NCI-H748 treated with DMSO at 0.1 percent for 48 hours (cell line): ENCODE data around the gene CAMK2B.

Source experiments
- DNase-seq: peaks from one replicate; lab custom pipeline; 2025; lab: John Stamatoyannopoulos, UW

The CAMK2B gene

GRCh38 chr7:44329888-44330287 is 4.5 kb upstream of the CAMK2B start:
- no peak for DNase-seq

- no peak for DNase-seq
Observed at GRCh38 chr7:44329081-44329480, 3.7 kb upstream of the CAMK2B start.

- DNase-seq: no peak
Observed at GRCh38 chr7:44327981-44328380, 2.6 kb upstream of the CAMK2B start.

GRCh38 chr7:44326261-44327125 is 1.1 kb upstream of the CAMK2B start:
- no peak for DNase-seq

- DNase-seq: no peak
Observed at GRCh38 chr7:44325811-44326241, 432 bp upstream of the CAMK2B start.

- no peak for DNase-seq
Observed at GRCh38 chr7:44324481-44325200, 753 bp downstream of the CAMK2B start.

- DNase-seq: no peak
Observed at GRCh38 chr7:44324204-44324480, 1.3 kb downstream of the CAMK2B start.

- DNase-seq: no peak
Observed at GRCh38 chr7:44323381-44324203, 1.8 kb downstream of the CAMK2B start.

GRCh38 chr7:44322631-44323363 is 2.6 kb downstream of the CAMK2B start:
- no peak for DNase-seq

GRCh38 chr7:44321796-44322195 is 3.6 kb downstream of the CAMK2B start:
- no peak for DNase-seq

- no peak for DNase-seq
Observed at GRCh38 chr7:44320794-44321371, 4.5 kb downstream of the CAMK2B start.

- DNase-seq: no peak
Observed at GRCh38 chr7:44320141-44320540, 5.3 kb downstream of the CAMK2B start.

- no peak for DNase-seq
Observed at GRCh38 chr7:44318332-44318731, 7.1 kb downstream of the CAMK2B start.

GRCh38 chr7:44315301-44315903 is 10.0 kb downstream of the CAMK2B start:
- no peak for DNase-seq

- no peak for DNase-seq
Observed at GRCh38 chr7:44313621-44314031, 11.8 kb downstream of the CAMK2B start.

GRCh38 chr7:44313016-44313415 is 12.4 kb downstream of the CAMK2B start:
- no peak for DNase-seq

GRCh38 chr7:44311561-44312495 is 13.6 kb downstream of the CAMK2B start:
- DNase-seq: no peak

GRCh38 chr7:44310221-44310848 is 15.1 kb downstream of the CAMK2B start:
- no peak for DNase-seq

- no peak for DNase-seq
Observed at GRCh38 chr7:44309271-44310091, 15.9 kb downstream of the CAMK2B start.
